ENCODE data around the gene P2RX7. TPM values are rescaled to one million over a fixed set of nuclear protein-coding genes. Genes with fewer than 3 reads are reported as not detected.
A peak's percentile ranks its signal among the peaks of the same experiment; 100 is the strongest.

Gene P2RX7
- total RNA-seq, 1 experiment from 2014 or later: not detected

DNA sequence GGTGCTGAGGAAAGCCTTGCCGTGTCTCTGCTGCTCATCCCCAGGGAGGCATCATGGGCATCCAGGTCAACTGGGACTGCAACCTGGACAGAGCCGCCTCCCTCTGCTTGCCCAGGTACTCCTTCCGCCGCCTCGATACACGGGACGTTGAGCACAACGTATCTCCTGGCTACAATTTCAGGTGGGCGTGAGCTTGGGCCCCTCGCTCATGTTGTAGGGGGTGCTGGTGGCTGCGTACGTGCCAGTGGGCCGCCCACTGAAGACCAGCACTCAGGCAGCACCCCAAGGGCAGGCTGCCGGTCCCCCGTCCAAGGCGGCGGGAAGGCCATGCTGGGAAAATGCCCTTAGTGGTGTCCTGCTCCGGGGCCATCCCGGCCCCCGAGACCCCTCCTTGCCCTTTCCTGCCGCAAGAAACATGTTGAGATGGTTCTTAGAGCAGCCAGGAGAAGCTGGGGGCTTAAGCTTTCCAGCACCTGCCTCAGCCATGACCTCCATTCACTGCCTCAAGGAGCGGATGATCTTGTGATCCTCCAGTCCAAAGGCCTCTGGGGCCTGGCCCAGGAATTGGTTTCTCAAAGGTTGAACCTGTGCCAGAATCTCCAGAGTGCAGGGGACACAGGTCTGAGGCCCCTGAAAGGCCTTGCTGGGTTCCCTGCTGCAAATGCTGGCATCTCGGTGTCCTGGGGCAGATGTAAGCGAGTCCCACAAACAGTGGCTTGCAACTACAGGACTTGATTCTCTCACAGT, 96.4 kb downstream of the P2RX7 start:
- no peak for DNase-seq (ENCODE audit: low spot score)

DNA sequence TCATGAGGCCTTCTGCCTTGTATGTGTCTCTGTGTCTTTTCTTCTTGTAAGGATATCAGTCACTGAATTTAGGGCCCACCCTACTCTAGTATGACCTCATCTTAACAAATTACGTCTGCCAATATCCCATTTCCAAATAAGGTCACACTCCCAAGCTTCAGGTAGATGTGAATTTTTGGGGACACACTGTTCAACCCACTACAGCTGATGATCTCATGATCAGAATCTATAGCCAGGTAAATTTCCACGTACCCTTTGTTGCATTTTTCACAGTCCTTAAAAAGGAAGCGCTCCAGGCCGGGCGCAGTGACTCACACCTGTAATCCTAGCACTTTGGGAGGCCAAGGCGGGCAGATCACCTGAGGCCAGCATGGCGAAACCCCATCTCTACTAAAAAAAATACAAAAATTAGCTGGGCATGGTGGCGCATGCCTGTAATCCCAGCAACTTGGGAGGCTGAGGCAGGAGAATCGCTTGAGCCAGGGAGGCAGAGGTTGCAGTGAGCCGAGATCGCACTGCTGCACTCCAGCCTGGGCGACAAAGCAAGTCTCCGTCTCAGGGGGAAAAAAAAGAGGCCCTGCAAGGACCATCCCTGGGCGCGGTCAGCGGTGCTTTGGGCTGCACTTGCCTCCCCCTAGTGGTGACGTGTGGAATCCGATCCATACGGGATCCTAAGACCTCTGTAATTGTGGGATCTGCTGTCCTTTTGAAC, 97.3 kb downstream of the P2RX7 start:
- DNase-seq (ENCODE audit: low spot score): peak; percentile 85

DNA sequence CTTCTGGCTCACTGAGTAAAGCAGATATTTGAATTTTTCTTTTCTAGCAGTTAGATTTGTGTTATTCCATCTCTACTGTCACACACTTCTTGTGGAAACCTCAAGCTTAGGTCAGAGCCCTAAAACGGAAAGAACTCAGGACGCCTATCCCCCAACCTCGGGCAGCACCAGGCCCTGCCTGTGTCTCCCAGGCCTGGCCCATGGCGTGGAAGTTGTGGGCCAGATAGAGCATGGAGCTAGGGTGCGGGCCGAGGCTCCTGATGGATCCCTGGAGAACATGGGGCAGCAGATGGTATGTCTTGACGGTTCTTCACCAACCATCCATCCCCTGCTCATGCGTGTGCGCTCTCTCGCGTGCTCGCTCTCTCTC, 97.8 kb downstream of the P2RX7 start:
- DNase-seq (ENCODE audit: low spot score): no peak

DNA sequence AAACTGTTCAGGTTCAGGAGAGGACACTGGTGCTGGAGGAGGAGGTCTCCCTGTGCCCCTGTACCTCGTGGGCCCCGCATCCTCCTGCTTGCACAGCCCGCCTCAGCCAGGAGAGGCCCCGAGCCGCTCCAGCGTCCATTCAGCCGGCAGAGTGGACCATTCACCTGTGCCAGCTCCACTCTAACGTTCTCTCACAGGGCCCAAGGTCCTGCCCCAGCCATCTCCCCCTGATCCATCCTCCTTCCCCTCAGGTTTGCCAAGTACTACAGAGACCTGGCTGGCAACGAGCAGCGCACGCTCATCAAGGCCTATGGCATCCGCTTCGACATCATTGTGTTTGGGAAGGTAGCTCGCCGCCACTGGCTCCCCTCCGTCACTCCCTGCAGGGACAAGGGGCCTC, 99.5 kb downstream of the P2RX7 start:
- DNase-seq (ENCODE audit: low spot score): no peak

DNA sequence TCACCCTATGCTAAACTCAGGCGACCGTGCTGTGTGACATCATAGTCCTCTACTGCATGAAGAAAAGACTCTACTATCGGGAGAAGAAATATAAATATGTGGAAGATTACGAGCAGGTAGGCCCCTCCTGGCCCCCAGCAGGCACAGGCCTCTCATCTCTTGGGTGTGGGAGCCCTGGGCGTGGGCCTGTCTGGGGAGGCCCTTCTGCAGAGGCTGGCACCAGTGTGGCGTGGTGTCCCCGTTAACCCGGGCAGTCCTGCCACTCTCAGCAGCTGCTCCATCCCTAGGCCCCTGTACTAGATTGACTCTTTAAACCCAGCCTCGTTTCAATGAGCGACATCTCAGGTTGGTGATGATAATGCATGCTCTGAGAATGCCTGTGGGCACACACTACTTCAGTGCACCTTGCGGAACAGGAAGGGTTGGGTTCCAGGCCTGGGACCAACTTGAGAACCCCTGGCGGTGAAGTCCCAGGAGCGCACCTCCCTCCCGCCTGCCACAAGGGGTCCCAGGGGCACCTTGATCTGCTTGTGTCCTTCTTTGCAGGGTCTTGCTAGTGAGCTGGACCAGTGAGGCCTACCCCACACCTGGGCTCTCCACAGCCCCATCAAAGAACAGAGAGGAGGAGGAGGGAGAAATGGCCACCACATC, 100.4 kb downstream of the P2RX7 start:
- DNase-seq (ENCODE audit: low spot score): no peak

DNA sequence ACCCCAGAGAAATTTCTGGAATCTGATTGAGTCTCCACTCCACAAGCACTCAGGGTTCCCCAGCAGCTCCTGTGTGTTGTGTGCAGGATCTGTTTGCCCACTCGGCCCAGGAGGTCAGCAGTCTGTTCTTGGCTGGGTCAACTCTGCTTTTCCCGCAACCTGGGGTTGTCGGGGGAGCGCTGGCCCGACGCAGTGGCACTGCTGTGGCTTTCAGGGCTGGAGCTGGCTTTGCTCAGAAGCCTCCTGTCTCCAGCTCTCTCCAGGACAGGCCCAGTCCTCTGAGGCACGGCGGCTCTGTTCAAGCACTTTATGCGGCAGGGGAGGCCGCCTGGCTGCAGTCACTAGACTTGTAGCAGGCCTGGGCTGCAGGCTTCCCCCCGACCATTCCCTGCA, 100.9 kb downstream of the P2RX7 start:
- DNase-seq (ENCODE audit: low spot score): no peak

DNA sequence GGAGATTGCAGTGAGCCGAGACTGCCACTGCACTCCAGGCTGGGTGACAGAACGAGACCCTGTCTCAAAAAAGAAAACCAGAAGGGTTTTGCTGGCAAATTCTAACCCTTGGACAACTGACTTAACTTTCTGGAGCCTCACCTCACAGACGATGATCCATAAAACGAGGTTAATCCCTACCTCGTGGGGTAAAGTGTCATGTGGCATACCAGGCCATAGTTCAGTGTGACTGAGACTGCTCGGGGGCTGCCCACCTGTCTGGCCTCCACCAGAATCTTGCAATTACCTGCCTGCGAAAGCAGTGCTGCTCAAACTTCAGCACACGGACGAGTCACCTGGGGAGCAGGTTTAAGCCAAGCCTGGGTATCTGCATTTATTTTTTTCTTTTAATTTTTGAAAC, 104.1 kb downstream of the P2RX7 start:
- DNase-seq (ENCODE audit: low spot score): no peak

DNA sequence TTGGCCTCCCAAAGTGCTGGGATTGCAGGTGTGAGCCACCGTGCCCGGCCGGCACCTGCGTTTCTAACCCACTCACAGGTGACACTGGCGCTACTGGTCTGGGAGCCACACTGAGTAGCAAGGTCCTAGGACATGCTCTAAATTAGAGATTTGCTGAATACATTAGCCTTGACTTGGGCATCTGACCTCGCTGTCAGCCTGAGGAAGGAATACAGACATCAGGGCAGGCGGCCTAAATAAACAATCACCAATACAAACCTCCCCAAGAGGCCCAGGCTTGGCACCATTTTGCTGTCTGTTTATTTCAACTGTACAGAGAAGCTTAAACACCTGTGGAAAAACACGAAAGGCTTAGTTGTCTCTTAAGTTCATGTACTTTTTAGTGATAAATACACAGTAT, 104.7 kb downstream of the P2RX7 start:
- DNase-seq (ENCODE audit: low spot score): no peak

Small RNAs within 50 kb of the gene (small RNA-seq; reads per million reads assigned to genes)
- gene AC079602.1 (not detected), gene RF00156 (0.65 reads per million), gene Z98941.1 (not detected)

Other genes with a start within 250 kb of the P2RX7 start
- 7.9 and 8.6 TPM in 2 replicates for gene SPPL3, start 228.5 kb upstream of the P2RX7 start, total RNA-seq (2014; rRNA removed; shearing (Covaris generic))
- gene HNF1A, start 154.3 kb upstream of the P2RX7 start, total RNA-seq (2014; rRNA removed; shearing (Covaris generic)): 31.1 and 41.7 TPM in 2 replicates
- gene C12orf43, start 116.4 kb upstream of the P2RX7 start, total RNA-seq (2014; rRNA removed; shearing (Covaris generic)): 10.9 and 18.9 TPM in 2 replicates
- 17.4 and 18.0 TPM in 2 replicates for gene OASL, start 93.6 kb upstream of the P2RX7 start, total RNA-seq (2014; rRNA removed; shearing (Covaris generic))
- 11.2 and 15.5 TPM in 2 replicates for gene P2RX4, start 77.3 kb downstream of the P2RX7 start, total RNA-seq (2014; rRNA removed; shearing (Covaris generic))
- 20.1 and 21.5 TPM in 2 replicates for gene CAMKK2, start 163.8 kb downstream of the P2RX7 start, total RNA-seq (2014; rRNA removed; shearing (Covaris generic))
- gene ANAPC5, start 219.5 kb downstream of the P2RX7 start, total RNA-seq (2014; rRNA removed; shearing (Covaris generic)): 108 and 117 TPM in 2 replicates